BLaER1 treated with 17β-estradiol and CSF1 and Interleukin-3, amounts not matched to agents 10 nM and 100 nM (cell line): ENCODE measurements around the gene INSIG2.
A peak's percentile ranks its signal among the peaks of the same experiment; 100 is the strongest.

Source experiments
- H3K27ac ChIP-seq, 11 experiments: shearing (Covaris generic); formaldehyde crosslinking; 2 replicates each; pipeline ENCODE4 v1.8.1; 2022
- H3K27me3 ChIP-seq, 11 experiments: shearing (Covaris generic); formaldehyde crosslinking; 2 replicates each; pipeline ENCODE4 v1.8.1; 2022
- H3K36me3 ChIP-seq, 11 experiments: shearing (Covaris generic); formaldehyde crosslinking; 2 replicates each; pipeline ENCODE4 v1.8.1; 2022
- H3K4me1 ChIP-seq, 10 experiments: shearing (Covaris generic); formaldehyde crosslinking; 2 replicates each; pipeline ENCODE4 v1.8.1; 2022
- H3K4me2 ChIP-seq, 11 experiments: shearing (Covaris generic); formaldehyde crosslinking; 2 replicates each; pipeline ENCODE4 v1.8.1; 2022
- H3K4me3 ChIP-seq, 10 experiments: shearing (Covaris generic); formaldehyde crosslinking; 2 replicates each; pipeline ENCODE4 v1.8.1; 2022
- H3K9ac ChIP-seq, 11 experiments: shearing (Covaris generic); formaldehyde crosslinking; 2 replicates each; pipeline ENCODE4 v1.8.1; 2022
- H3K9me3 ChIP-seq, 11 experiments: shearing (Covaris generic); formaldehyde crosslinking; replicated peaks in 1 of 11; 2 replicates each; pipeline ENCODE4 v1.8.1; 2022
- H4K20me1 ChIP-seq, 11 experiments: shearing (Covaris generic); formaldehyde crosslinking; 2 replicates each; pipeline ENCODE4 v1.8.1; 2022
- Cebpa-rat ChIP-seq, 11 experiments: shearing (Covaris generic); IDR thresholded peaks; 2 replicates each; pipeline ENCODE4 v1.8.1; 2022

The INSIG2 gene

GRCh38 chr2:118056165-118056534 is 32.1 kb upstream of the INSIG2 start:
- H3K9me3 ChIP-seq, result no peaks in the 10 kb centered on the region
- TF ChIP-seq Cebpa-rat (IDR thresholded peaks at IDR 0.05), result no peak
- peak overlapping the region; percentile 49 to 87 (median 67) for H3K4me2 ChIP-seq
- H3K27ac ChIP-seq, result peak overlapping the region in 5 of 11 experiments; percentile 46 to 60 (median 58); a peak in 9 of 22 replicates
- no peaks in the 10 kb centered on the region for H4K20me1 ChIP-seq
- H3K36me3 ChIP-seq, result no peaks in the 10 kb centered on the region
- H3K4me1 ChIP-seq, result peaks cover 38 to 62% (median 47%) of the 10 kb centered on the region in 10 experiments
- H3K9ac ChIP-seq, result peak overlapping the region in 2 of 11 experiments; percentile 15 to 40; a peak in 2 of 22 replicates
- H3K4me3 ChIP-seq, result no peak overlapping the region
- H3K27me3 ChIP-seq, result no peaks in the 10 kb centered on the region

- H3K4me2 ChIP-seq, result peak overlapping the region in 10 of 11 experiments; percentile 49 to 87 (median 72); a peak in 18 of 22 replicates
- H3K9ac ChIP-seq, result 0 out of 22 replicates have a peak overlapping the region, but pooled peaks of 1 of the 11 experiments have one; percentile 40
- TF ChIP-seq Cebpa-rat (IDR thresholded peaks at IDR 0.05), result no peak
- H3K27ac ChIP-seq, result peak overlapping the region in 3 of 11 experiments; percentile 43 to 60 (median 58); a peak in 7 of 22 replicates
- H3K4me3 ChIP-seq, result no peak overlapping the region
- H4K20me1 ChIP-seq, result no peaks in the 10 kb centered on the region
- peaks cover 45 to 69% (median 54%) of the 10 kb centered on the region in 10 experiments for H3K4me1 ChIP-seq
- no peaks in the 10 kb centered on the region for H3K36me3 ChIP-seq
- no peaks in the 10 kb centered on the region for H3K27me3 ChIP-seq
- no peaks in the 10 kb centered on the region for H3K9me3 ChIP-seq
Measured at GRCh38 chr2:118056801-118057200, 31.5 kb upstream of the INSIG2 start.

- Histone ChIP-seq H3K27me3 (no peaks in the 10 kb centered on the region), H3K4me1 (peaks cover 45 to 72% (median 55%) of the 10 kb centered on the region in 10 experiments), H3K9me3 (no peaks in the 10 kb centered on the region), H3K9ac (no peak overlapping the region), H3K27ac (peak overlapping the region in 1 of 11 experiments; percentile 69; a peak in 3 of 22 replicates), H3K4me2 (peak overlapping the region; percentile 41 to 74 (median 63); a peak in 18 of 22 replicates), H4K20me1 (no peaks in the 10 kb centered on the region), H3K36me3 (no peaks in the 10 kb centered on the region), H3K4me3 (no peak overlapping the region)
- TF ChIP-seq Cebpa-rat (IDR thresholded peaks at IDR 0.05), result no peak
Measured at GRCh38 chr2:118058951-118059350, 29.3 kb upstream of the INSIG2 start.

GRCh38 chr2:118059919-118060478 is 28.3 kb upstream of the INSIG2 start:
- no peaks in the 10 kb centered on the region for H3K36me3 ChIP-seq
- H4K20me1 ChIP-seq, result no peaks in the 10 kb centered on the region
- no peak overlapping the region for H3K4me3 ChIP-seq
- H3K27me3 ChIP-seq, result no peaks in the 10 kb centered on the region
- peaks cover 45 to 67% (median 51%) of the 10 kb centered on the region in 10 experiments for H3K4me1 ChIP-seq
- peak overlapping the region; percentile 41 to 74 (median 63) for H3K4me2 ChIP-seq
- peak overlapping the region in 6 of 11 experiments; percentile 22 to 53 (median 42); a peak in 8 of 22 replicates for H3K9ac ChIP-seq
- H3K27ac ChIP-seq, result peak overlapping the region in 8 of 11 experiments; percentile 3 to 70 (median 54); a peak in 11 of 22 replicates
- no peak for TF ChIP-seq Cebpa-rat (IDR thresholded peaks at IDR 0.05)
- no peaks in the 10 kb centered on the region for H3K9me3 ChIP-seq

- H4K20me1 ChIP-seq, result no peaks in the 10 kb centered on the region
- H3K27ac ChIP-seq, result peak overlapping the region in 4 of 11 experiments; percentile 11 to 70 (median 45); a peak in 6 of 22 replicates
- TF ChIP-seq Cebpa-rat (IDR thresholded peaks at IDR 0.05), result peak in 3 of 11 experiments; percentile 19 to 78 (median 24); a peak in 3 of 22 replicates
- H3K27me3 ChIP-seq, result no peaks in the 10 kb centered on the region
- peak overlapping the region; percentile 22 to 74 (median 63); a peak in 20 of 22 replicates for H3K4me2 ChIP-seq
- peaks cover 32 to 53% (median 38%) of the 10 kb centered on the region in 10 experiments for H3K4me1 ChIP-seq
- H3K9ac ChIP-seq, result 0 out of 22 replicates have a peak overlapping the region, but pooled peaks of 1 of the 11 experiments have one; percentile 10
- H3K9me3 ChIP-seq, result no peaks in the 10 kb centered on the region
- no peak overlapping the region for H3K4me3 ChIP-seq
- no peaks in the 10 kb centered on the region for H3K36me3 ChIP-seq
Measured at GRCh38 chr2:118061135-118061955, 26.9 kb upstream of the INSIG2 start.

- Histone ChIP-seq H3K4me2 (peak overlapping the region in 3 of 11 experiments; percentile 25 to 66 (median 60); a peak in 3 of 22 replicates), H3K4me3 (no peak overlapping the region), H3K4me1 (peaks cover 28 to 46% (median 31%) of the 10 kb centered on the region in 10 experiments), H3K27me3 (no peaks in the 10 kb centered on the region), H3K36me3 (no peaks in the 10 kb centered on the region), H3K27ac (0 out of 22 replicates have a peak overlapping the region, but pooled peaks of 1 of the 11 experiments have one; percentile 19), H4K20me1 (no peaks in the 10 kb centered on the region), H3K9ac (no peak overlapping the region), H3K9me3 (no peaks in the 10 kb centered on the region)
- TF ChIP-seq Cebpa-rat (IDR thresholded peaks at IDR 0.05), result no peak
Measured at GRCh38 chr2:118062048-118062447, 26.2 kb upstream of the INSIG2 start.

- H3K9me3 ChIP-seq, result no peaks in the 10 kb centered on the region
Measured at GRCh38 chr2:118062669-118063068, 25.6 kb upstream of the INSIG2 start.

GRCh38 chr2:118065015-118065706 is 23.1 kb upstream of the INSIG2 start:
- Histone ChIP-seq H4K20me1 (no peaks in the 10 kb centered on the region), H3K36me3 (no peaks in the 10 kb centered on the region), H3K4me1 (peaks cover 16 to 20% (median 17%) of the 10 kb centered on the region in 10 experiments), H3K27ac (no peak overlapping the region), H3K4me3 (no peak overlapping the region), H3K9me3 (no peaks in the 10 kb centered on the region), H3K4me2 (no peak overlapping the region), H3K27me3 (no peaks in the 10 kb centered on the region), H3K9ac (no peak overlapping the region)
- TF ChIP-seq Cebpa-rat (IDR thresholded peaks at IDR 0.05), result no peak

More at GRCh38 chr2:118062669-118063068, 25.6 kb upstream of the INSIG2 start:
- Histone ChIP-seq H3K4me3 (no peak overlapping the region), H3K4me1 (peaks cover 28 to 40% (median 30%) of the 10 kb centered on the region in 10 experiments), H3K27me3 (no peaks in the 10 kb centered on the region), H3K9ac (no peak overlapping the region), H4K20me1 (no peaks in the 10 kb centered on the region), H3K27ac (no peak overlapping the region), H3K4me2 (no peak overlapping the region), H3K36me3 (no peaks in the 10 kb centered on the region)
- TF ChIP-seq Cebpa-rat (IDR thresholded peaks at IDR 0.05), result no peak
